Regular cardiac myocyte (primary cell): ENCODE measurements around the gene RPAP2. TPM values are rescaled to one million over a fixed set of nuclear protein-coding genes. Genes with fewer than 3 reads are reported as not detected.

Experiments
- total RNA-seq: library from RNA; depleted of rRNA; stranded (reverse); fragments of >200 nt; gene quantifications from 2 replicates; pipeline ENCODE4 v1.2.3, GENCODE V29; 2014

RPAP2 gene
- 7.1 and 10.4 TPM in 2 replicates for total RNA-seq

GRCh38 chr1:92298573-92299476 is at the start of gene RPAP2, which contains the start of gene GLMN:
RPAP2 (plus strand) TSS chr1:92299059; CDS start chr1:92299074, 15 bp downstream.
GLMN (minus strand) TSS chr1:92298987; CDS start chr1:92297999, 988 bp downstream.

Other genes starting within 250 kb of the RPAP2 start
- gene SETSIP, start 223.6 kb upstream of the RPAP2 start, total RNA-seq, result 0.19 TPM in 1 of 2 replicates, not detected in the other
- gene BTBD8, start 218.7 kb upstream of the RPAP2 start, total RNA-seq, result 2.9 and 7.6 TPM in 2 replicates
- not detected in 2 replicates for gene C1orf146, start 81.1 kb upstream of the RPAP2 start, total RNA-seq
- 8.7 and 11.9 TPM in 2 replicates for gene GLMN, start 72 bp upstream of the RPAP2 start, total RNA-seq
- gene GFI1, start 187.9 kb downstream of the RPAP2 start, total RNA-seq, result under 0.01 and 1.2 TPM in 2 replicates